ENCODE results near the gene GNAI3. TPM values are rescaled to one million over a fixed set of nuclear protein-coding genes. Genes with fewer than 3 reads are reported as not detected.
A peak's percentile ranks its signal among the peaks of the same experiment; 100 is the strongest.

GNAI3 gene
- total and polyA plus RNA-seq, 3 experiments from 2014 or later: 8.6 to 9.9 (median 9.8) TPM

- DNase-seq: no peak
- peaks cover 49% of the 10 kb centered on the region for H3K4me1 ChIP-seq (ENCODE audit: insufficient read depth, low read length)
- peak overlapping the region; percentile 94 for H3K4me3 ChIP-seq (ENCODE audit: low read length)
- peaks cover 61 to 70% (median 61%) of the 10 kb centered on the region in 3 donors for H3K4me1 Mint-ChIP-seq
- peak overlapping the region; percentile 91 for H3K27ac ChIP-seq (ENCODE audit: low read depth, low read length)
- peak overlapping the region; percentile 91 to 100 (median 97) for H3K4me3 Mint-ChIP-seq
- POLR2A ChIA-PET: interaction anchor here (1.7 to 2.4 kb wide), 2 partner anchors 69 to 71 kb away, joined by 5 to 12 read pairs; partner anchors contain the start of gene GNAI3
- CTCF ChIA-PET: interaction anchor here (3.3 to 8.9 kb wide), 3 partner anchors 11 to 72 kb away, joined by 11 to 52 read pairs (median 13); no protein-coding TSS in a partner anchor
- peaks cover 0 to 8% (median 0%) of the 10 kb centered on the region in 3 donors for H3K36me3 Mint-ChIP-seq
- H3K27me3 Mint-ChIP-seq: peaks cover 0 to 3% of the 10 kb centered on the region in 2 donors
- H3K27me3 ChIP-seq (ENCODE audit: insufficient read depth, low read length, poor library complexity, severe bottlenecking): no peaks in the 10 kb centered on the region
- no peaks in the 10 kb centered on the region for H3K36me3 ChIP-seq (ENCODE audit: insufficient read depth, low read length)
- no peaks in the 10 kb centered on the region for H3K9me3 Mint-ChIP-seq
- no peaks in the 10 kb centered on the region for H3K9me3 ChIP-seq (ENCODE audit: low read length)
- H3K27ac Mint-ChIP-seq: peak overlapping the region; percentile 91 to 99 (median 98)
These were observed 70.5 kb downstream of the GNAI3 start for GRCh38 chr1:109618661-109619575.

- Mint-ChIP-seq H3K9me3 (no peaks in the 10 kb centered on the region), H3K4me1 (peaks cover 61 to 78% (median 67%) of the 10 kb centered on the region in 3 donors), H3K27ac (peak within 1 kb of the TSS; percentile 91 to 99 (median 98)), H3K27me3 (peaks cover 0 to 3% of the 10 kb centered on the region in 2 donors), H3K36me3 (peaks cover 0 to 8% (median 0%) of the 10 kb centered on the region in 3 donors), H3K4me3 (peak within 1 kb of the TSS; percentile 91 to 100 (median 97))
- Histone ChIP-seq H3K27ac (ENCODE audit: low read depth, low read length) (peak within 1 kb of the TSS; percentile 91), H3K36me3 (ENCODE audit: insufficient read depth, low read length) (no peaks in the 10 kb centered on the region), H3K9me3 (ENCODE audit: low read length) (no peaks in the 10 kb centered on the region), H3K4me3 (ENCODE audit: low read length) (peak within 1 kb of the TSS; percentile 94), H3K27me3 (ENCODE audit: insufficient read depth, low read length, poor library complexity, severe bottlenecking) (no peaks in the 10 kb centered on the region), H3K4me1 (ENCODE audit: insufficient read depth, low read length) (peaks cover 58% of the 10 kb centered on the region)
- CTCF ChIA-PET: interaction anchor here (1.6 to 8.9 kb wide), 4 partner anchors 11 to 73 kb away, joined by 11 to 52 read pairs (median 12); partner anchors contain the start of gene GNAI3
- peak; percentile 66 to 85 (median 74) for DNase-seq
- POLR2A ChIA-PET: interaction anchor here (1.1 to 2.4 kb wide), 3 partner anchors 20 to 71 kb away, joined by 4 to 12 read pairs (median 5); partner anchors contain the start of gene GNAI3
These were observed 71.4 kb downstream of the GNAI3 start, which contains the start of the genes AMPD2 and GNAT2 for GRCh38 chr1:109619576-109620400. Gene AMPD2, plus strand, starts transcription at chr1:109619837. Its CDS starts 1,339 bp downstream, at chr1:109621176. Gene GNAT2, minus strand, starts transcription at chr1:109619616. Its CDS starts 6,746 bp downstream, at chr1:109612870.

GRCh38 chr1:109620401-109620791 lies 72.0 kb downstream of the GNAI3 start:
- H3K4me3 ChIP-seq (ENCODE audit: low read length): peak overlapping the region; percentile 94

GRCh38 chr1:109620841-109621286 lies 72.4 kb downstream of the GNAI3 start:
- Mint-ChIP-seq H3K4me1 (peaks cover 62 to 77% (median 65%) of the 10 kb centered on the region in 3 donors), H3K4me3 (peak overlapping the region; percentile 91 to 100 (median 97)), H3K27me3 (peaks cover 0 to 2% of the 10 kb centered on the region in 2 donors), H3K27ac (peak overlapping the region; percentile 91 to 99 (median 98)), H3K36me3 (peaks cover 0 to 16% (median 0%) of the 10 kb centered on the region in 3 donors), H3K9me3 (no peaks in the 10 kb centered on the region)
- POLR2A ChIA-PET: interaction anchor here (0.6 to 2.4 kb wide), 4 partner anchors 19 to 407 kb away, joined by 4 to 12 read pairs (median 5); partner anchors contain the start of gene GNAI3
- Histone ChIP-seq H3K9me3 (ENCODE audit: low read length) (no peaks in the 10 kb centered on the region), H3K4me3 (ENCODE audit: low read length) (peak overlapping the region; percentile 94), H3K36me3 (ENCODE audit: insufficient read depth, low read length) (no peaks in the 10 kb centered on the region), H3K27me3 (ENCODE audit: insufficient read depth, low read length, poor library complexity, severe bottlenecking) (no peaks in the 10 kb centered on the region), H3K4me1 (ENCODE audit: insufficient read depth, low read length) (peaks cover 58% of the 10 kb centered on the region), H3K27ac (ENCODE audit: low read depth, low read length) (peak overlapping the region; percentile 91)
- CTCF ChIA-PET: interaction anchor here (1.6 to 8.9 kb wide), 4 partner anchors 9 to 74 kb away, joined by 11 to 52 read pairs (median 12); partner anchors contain the start of gene GNAI3
- peak; percentile 95 to 99 (median 96) for DNase-seq

More at GRCh38 chr1:109620401-109620791, 72.0 kb downstream of the GNAI3 start:
- no peaks in the 10 kb centered on the region for H3K27me3 ChIP-seq (ENCODE audit: insufficient read depth, low read length, poor library complexity, severe bottlenecking)
- H3K9me3 Mint-ChIP-seq: no peaks in the 10 kb centered on the region
- ChIA-PET POLR2A (interaction anchor here (0.6 to 2.4 kb wide), 4 partner anchors 19 to 408 kb away, joined by 4 to 12 read pairs (median 5); partner anchors contain the start of gene GNAI3), CTCF (interaction anchor here (1.6 to 8.9 kb wide), 4 partner anchors 10 to 74 kb away, joined by 11 to 52 read pairs (median 12); partner anchors contain the start of gene GNAI3)
- H3K36me3 Mint-ChIP-seq: peaks cover 0 to 12% (median 0%) of the 10 kb centered on the region in 3 donors
- H3K4me1 Mint-ChIP-seq: peaks cover 61 to 80% (median 67%) of the 10 kb centered on the region in 3 donors
- no peak for DNase-seq
- no peaks in the 10 kb centered on the region for H3K9me3 ChIP-seq (ENCODE audit: low read length)
- peaks cover 0 to 3% of the 10 kb centered on the region in 2 donors for H3K27me3 Mint-ChIP-seq
- peak overlapping the region; percentile 91 for H3K27ac ChIP-seq (ENCODE audit: low read depth, low read length)
- peak overlapping the region; percentile 91 to 99 (median 98) for H3K27ac Mint-ChIP-seq
- peak overlapping the region; percentile 91 to 100 (median 97) for H3K4me3 Mint-ChIP-seq
- H3K36me3 ChIP-seq (ENCODE audit: insufficient read depth, low read length): no peaks in the 10 kb centered on the region
- H3K4me1 ChIP-seq (ENCODE audit: insufficient read depth, low read length): peaks cover 58% of the 10 kb centered on the region

- Mint-ChIP-seq H3K27ac (peak overlapping the region; percentile 91 to 99 (median 98)), H3K36me3 (peaks cover 0 to 23% (median 0%) of the 10 kb centered on the region in 3 donors), H3K27me3 (no peaks in the 10 kb centered on the region), H3K4me3 (peak overlapping the region; percentile 91 to 100 (median 97)), H3K9me3 (no peaks in the 10 kb centered on the region), H3K4me1 (peaks cover 57 to 70% (median 58%) of the 10 kb centered on the region in 3 donors)
- CTCF ChIA-PET: interaction anchor here (1.2 to 8.9 kb wide), 4 partner anchors 9 to 130 kb away, joined by 3 to 52 read pairs (median 12); no protein-coding TSS in a partner anchor
- POLR2A ChIA-PET: interaction anchor here (1.6 kb wide), 1 partner anchor 73 kb away, joined by 4 read pairs; the partner anchor contains the start of gene GNAI3
- peaks cover 51% of the 10 kb centered on the region for H3K4me1 ChIP-seq (ENCODE audit: insufficient read depth, low read length)
- no peaks in the 10 kb centered on the region for H3K9me3 ChIP-seq (ENCODE audit: low read length)
- peak overlapping the region; percentile 91 for H3K27ac ChIP-seq (ENCODE audit: low read depth, low read length)
- no peaks in the 10 kb centered on the region for H3K36me3 ChIP-seq (ENCODE audit: insufficient read depth, low read length)
- peak overlapping the region; percentile 94 for H3K4me3 ChIP-seq (ENCODE audit: low read length)
- H3K27me3 ChIP-seq (ENCODE audit: insufficient read depth, low read length, poor library complexity, severe bottlenecking): no peaks in the 10 kb centered on the region
- no peak for DNase-seq
These were observed 73.1 kb downstream of the GNAI3 start for GRCh38 chr1:109621379-109622136.

- no peaks in the 10 kb centered on the region for H3K9me3 ChIP-seq (ENCODE audit: low read length)
- CTCF ChIA-PET: interaction anchor here (1.2 to 8.9 kb wide), 4 partner anchors 8 to 130 kb away, joined by 3 to 52 read pairs (median 12); no protein-coding TSS in a partner anchor
These were observed 73.9 kb downstream of the GNAI3 start for GRCh38 chr1:109622137-109622892.

More at GRCh38 chr1:109622137-109622892, 73.9 kb downstream of the GNAI3 start:
- Mint-ChIP-seq H3K9me3 (no peaks in the 10 kb centered on the region), H3K4me1 (peaks cover 50 to 66% (median 51%) of the 10 kb centered on the region in 3 donors), H3K27ac (peak overlapping the region; percentile 88 to 99 (median 98)), H3K4me3 (peak overlapping the region; percentile 91 to 100 (median 97)), H3K27me3 (no peaks in the 10 kb centered on the region), H3K36me3 (peaks cover 0 to 30% (median 0%) of the 10 kb centered on the region in 3 donors)
- Histone ChIP-seq H3K4me3 (ENCODE audit: low read length) (peak overlapping the region; percentile 94), H3K36me3 (ENCODE audit: insufficient read depth, low read length) (no peaks in the 10 kb centered on the region), H3K4me1 (ENCODE audit: insufficient read depth, low read length) (peaks cover 50% of the 10 kb centered on the region), H3K27me3 (ENCODE audit: insufficient read depth, low read length, poor library complexity, severe bottlenecking) (no peaks in the 10 kb centered on the region), H3K27ac (ENCODE audit: low read depth, low read length) (peak overlapping the region; percentile 91)
- no peak for DNase-seq
- POLR2A ChIA-PET: interaction anchor here (1.6 kb wide), 1 partner anchor 73 kb away, joined by 4 read pairs; the partner anchor contains the start of gene GNAI3
